Stimulated activated CD4-positive, alpha-beta T cell treated with anti-CD3 and anti-CD28 coated beads, Interleukin-1b, Interleukin-23, amount 100 ng/mL, for 4 hours (primary cell): ENCODE results near the gene CD40LG.

Source experiments
- DNase-seq, 2 donors: peaks; one replicate each; pipeline ENCODE4 v3.0.0-alpha.2; 2020; ENCODE audit warnings: low read depth in 2 of 2

Gene CD40LG

DNA sequence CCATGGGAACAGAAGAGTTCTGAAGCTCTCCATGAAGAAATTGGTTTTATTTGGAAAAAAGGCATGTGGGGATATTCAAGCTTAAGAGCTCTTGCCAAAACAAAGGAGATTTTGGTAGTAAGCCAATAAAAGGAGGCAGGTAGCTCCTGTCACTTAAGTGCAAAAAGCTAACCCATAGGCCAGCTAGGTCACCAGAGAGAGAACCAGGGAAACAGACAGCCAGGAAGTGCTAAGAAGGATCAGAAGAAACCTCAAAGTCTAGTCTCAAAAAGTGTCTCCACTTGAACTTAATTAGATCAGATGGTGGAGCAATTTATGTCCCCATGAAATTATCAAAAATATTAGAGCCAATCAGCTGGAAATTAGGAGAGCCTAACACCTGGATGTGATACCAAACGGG, 49.2 kb downstream of the CD40LG start:
- DNase-seq = no peak

DNA sequence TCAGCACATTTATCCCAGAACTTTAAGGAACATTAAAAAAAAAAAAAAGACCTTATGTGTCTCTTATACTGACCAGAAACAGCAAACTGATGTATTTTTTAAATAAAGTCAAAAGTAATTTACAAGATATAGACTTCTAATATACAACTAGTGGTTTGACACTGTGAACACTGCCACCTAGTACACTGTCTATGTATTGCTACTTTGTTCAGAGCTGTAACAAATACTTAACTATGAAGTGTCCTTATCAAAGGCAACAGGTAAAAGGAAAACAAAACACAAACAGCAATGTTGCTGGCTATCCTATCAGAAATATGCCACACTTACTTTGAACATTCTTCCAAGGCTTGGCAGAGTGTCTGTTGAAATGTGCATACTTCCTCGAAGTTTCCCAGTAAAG, 60.4 kb downstream of the CD40LG start:
- no peak for DNase-seq
